Stomach (tissue), 8 donors: ENCODE data around the gene TARP.

ENCODE experiments used
- DNase-seq, 2 donors: peaks; one replicate each; pipeline versions ENCODE4 v3.0.0 to v3.0.0-alpha.2; 2013 to 2019
- H3K27ac ChIP-seq, 5 donors: fragments of 200-600 bp in 4 of 5; sonication (generic) in 4 of 5; one replicate each; pipeline ENCODE4 v1.5.1; 2013 to 2019; ENCODE audit warnings: mild to moderate bottlenecking in 1 of 5, moderate library complexity in 1 of 5
- H3K27me3 ChIP-seq, 3 donors: fragments of 200-600 bp; sonication (generic); one replicate each; pipeline ENCODE4 v1.5.1; 2017 to 2019; ENCODE audit warnings: mixed run types in 1 of 3
- H3K36me3 ChIP-seq, 4 donors: fragments of 200-600 bp; sonication (generic); 1 replicate in 3 of 4; 2 replicates in 1 of 4; pipeline ENCODE4 v1.5.1; 2016 to 2019
- H3K4me1 ChIP-seq, 4 donors: fragments of 200-600 bp; sonication (generic); one replicate each; pipeline ENCODE4 v1.5.1; 2016 to 2019
- H3K4me3 ChIP-seq, 4 donors: fragments of 200-600 bp; sonication (generic) in 3 of 4; one replicate each; pipeline ENCODE4 v1.5.1; 2016 to 2019; ENCODE audit warnings: mild to moderate bottlenecking in 1 of 4
- H3K9me3 ChIP-seq, 4 donors: fragments of 200-600 bp; sonication (generic); one replicate each; pipeline ENCODE4 v1.5.1; 2016 to 2019
- EP300 ChIP-seq: sonication (generic); formaldehyde crosslinking; IDR thresholded peaks from one replicate; pipeline ENCODE4 v1.6.1; 2017; ENCODE audit warnings: antibody characterized with exemption
- POLR2A ChIP-seq, 4 donors: fragments of 450-650 bp; IDR thresholded peaks; one replicate each; pipeline ENCODE4 v1.6.1; 2016; ENCODE audit warnings: antibody characterized with exemption in 4 of 4, control low read depth in 2 of 4, mild to moderate bottlenecking in 1 of 4, moderate library complexity in 1 of 4
- POLR2AphosphoS5 ChIP-seq, 3 donors: sonication (generic); formaldehyde crosslinking; IDR thresholded peaks; one replicate each; pipeline ENCODE4 v1.6.1; 2016; ENCODE audit warnings: antibody characterized with exemption in 3 of 3
- WGBS, 5 donors: extraction: QIAGEN DNeasy Blood & Tissue Kit in 3 of 5; methylation state at CpG; one replicate each; pipeline versions ENCODE4 v1.1.5 to v1.1.7; 2013 to 2018; 5-methylcytosine and 5-hydroxymethylcytosine counted together
- intact Hi-C: fragments of 100-400 bp; cut with DNase I; formaldehyde crosslinking; loops from one replicate; pipeline ENCODE4 v1.15.1; 2023; ENCODE audit warnings: low total_unique reads
- TF ChIP-seq, protein P1 (sequence below), 7 experiments: fragments of 450-650 bp in 4 of 7; fragments of 200-600 bp in 3 of 7; sonication (generic) in 3 of 7; IDR thresholded peaks; one replicate each; pipeline ENCODE4 v1.5.1; 2016 to 2019; ENCODE audit warnings: antibody characterized with exemption in 7 of 7, control low read depth in 2 of 7, mild to moderate bottlenecking in 1 of 7
- donor health status: healthy with polysubstance abuse.
- donor health status: Bipolar disorder and iron deficiency.
- donor health status: healthy.

The TARP gene

GRCh38 chr7:38307640-38308039, 34.2 kb upstream of the TARP start:
- H3K4me1 ChIP-seq, result peaks cover 0 to 17% (median 7%) of the 10 kb centered on the region in 4 donors
- no peak overlapping the region for H3K27ac ChIP-seq
- H3K36me3 ChIP-seq, result no peaks in the 10 kb centered on the region
- TF ChIP-seq POLR2AphosphoS5 (IDR thresholded peaks at IDR 0.05), result no peak
- no peak for TF ChIP-seq POLR2A (IDR thresholded peaks at IDR 0.05)
- TF ChIP-seq EP300, result no peak
- TF ChIP-seq, protein P1, sequence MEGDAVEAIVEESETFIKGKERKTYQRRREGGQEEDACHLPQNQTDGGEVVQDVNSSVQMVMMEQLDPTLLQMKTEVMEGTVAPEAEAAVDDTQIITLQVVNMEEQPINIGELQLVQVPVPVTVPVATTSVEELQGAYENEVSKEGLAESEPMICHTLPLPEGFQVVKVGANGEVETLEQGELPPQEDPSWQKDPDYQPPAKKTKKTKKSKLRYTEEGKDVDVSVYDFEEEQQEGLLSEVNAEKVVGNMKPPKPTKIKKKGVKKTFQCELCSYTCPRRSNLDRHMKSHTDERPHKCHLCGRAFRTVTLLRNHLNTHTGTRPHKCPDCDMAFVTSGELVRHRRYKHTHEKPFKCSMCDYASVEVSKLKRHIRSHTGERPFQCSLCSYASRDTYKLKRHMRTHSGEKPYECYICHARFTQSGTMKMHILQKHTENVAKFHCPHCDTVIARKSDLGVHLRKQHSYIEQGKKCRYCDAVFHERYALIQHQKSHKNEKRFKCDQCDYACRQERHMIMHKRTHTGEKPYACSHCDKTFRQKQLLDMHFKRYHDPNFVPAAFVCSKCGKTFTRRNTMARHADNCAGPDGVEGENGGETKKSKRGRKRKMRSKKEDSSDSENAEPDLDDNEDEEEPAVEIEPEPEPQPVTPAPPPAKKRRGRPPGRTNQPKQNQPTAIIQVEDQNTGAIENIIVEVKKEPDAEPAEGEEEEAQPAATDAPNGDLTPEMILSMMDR (IDR thresholded peaks at IDR 0.05), result no peak
- H3K9me3 ChIP-seq, result no peaks in the 10 kb centered on the region
- 77 to 87% (median 82%) methylated on average over 3 of the region's 3 CpGs for WGBS, 5 donors
- intact Hi-C loops, result no loop called here
- no peak for DNase-seq
- H3K4me3 ChIP-seq, result no peak overlapping the region
- peaks cover 0 to 7% (median 5%) of the 10 kb centered on the region in 3 donors for H3K27me3 ChIP-seq

DNA sequence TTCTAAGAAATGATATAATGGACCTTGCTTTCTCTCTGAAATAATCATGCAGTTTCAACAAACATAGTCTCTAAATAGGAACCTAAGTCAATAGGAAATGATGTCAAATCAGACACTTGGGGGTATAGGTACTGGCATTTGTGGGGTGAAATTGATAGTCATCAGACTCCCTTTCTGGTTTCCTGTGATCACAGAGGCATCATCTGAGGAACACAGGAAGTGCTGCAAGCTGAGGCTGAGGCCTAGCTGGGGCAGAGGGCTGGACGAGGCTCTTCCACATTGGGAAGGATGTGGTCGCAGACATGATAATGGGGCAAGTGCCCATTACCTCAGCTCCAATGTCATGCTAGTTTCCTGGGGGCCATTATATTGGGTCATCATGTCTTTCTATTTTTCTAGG, 33.5 kb upstream of the TARP start:
- H3K27ac ChIP-seq, result no peak overlapping the region
- peaks cover 0 to 11% (median 5%) of the 10 kb centered on the region in 3 donors for H3K27me3 ChIP-seq
- H3K9me3 ChIP-seq, result no peaks in the 10 kb centered on the region
- peaks cover 0 to 17% (median 7%) of the 10 kb centered on the region in 4 donors for H3K4me1 ChIP-seq
- TF ChIP-seq EP300 (no peak), POLR2AphosphoS5 (IDR thresholded peaks at IDR 0.05) (no peak), POLR2A (IDR thresholded peaks at IDR 0.05) (no peak)
- TF ChIP-seq, protein P1 (IDR thresholded peaks at IDR 0.05), result no peak
- intact Hi-C loops, result no loop called here
- no peak overlapping the region for H3K4me3 ChIP-seq
- WGBS, 5 donors, result 79 to 94% (median 88%) methylated on average over 2 of the region's 2 CpGs
- H3K36me3 ChIP-seq, result no peaks in the 10 kb centered on the region
- DNase-seq, result no peak

- Histone ChIP-seq H3K27ac (no peak overlapping the region), H3K27me3 (peaks cover 0 to 8% (median 1%) of the 10 kb centered on the region in 3 donors), H3K4me1 (peaks cover 0 to 11% (median 5%) of the 10 kb centered on the region in 4 donors), H3K36me3 (no peaks in the 10 kb centered on the region), H3K9me3 (no peaks in the 10 kb centered on the region), H3K4me3 (no peak overlapping the region)
- intact Hi-C loops, result no loop called here
- TF ChIP-seq, protein P1 (IDR thresholded peaks at IDR 0.05), result no peak
- TF ChIP-seq POLR2AphosphoS5 (IDR thresholded peaks at IDR 0.05), result no peak
- TF ChIP-seq EP300, result no peak
- no peak for TF ChIP-seq POLR2A (IDR thresholded peaks at IDR 0.05)
- WGBS, 5 donors, result 69 to 84% (median 79%) methylated on average over 3 of the region's 3 CpGs
- no peak for DNase-seq
Observed at GRCh38 chr7:38306171-38306570, 32.7 kb upstream of the TARP start.

DNA sequence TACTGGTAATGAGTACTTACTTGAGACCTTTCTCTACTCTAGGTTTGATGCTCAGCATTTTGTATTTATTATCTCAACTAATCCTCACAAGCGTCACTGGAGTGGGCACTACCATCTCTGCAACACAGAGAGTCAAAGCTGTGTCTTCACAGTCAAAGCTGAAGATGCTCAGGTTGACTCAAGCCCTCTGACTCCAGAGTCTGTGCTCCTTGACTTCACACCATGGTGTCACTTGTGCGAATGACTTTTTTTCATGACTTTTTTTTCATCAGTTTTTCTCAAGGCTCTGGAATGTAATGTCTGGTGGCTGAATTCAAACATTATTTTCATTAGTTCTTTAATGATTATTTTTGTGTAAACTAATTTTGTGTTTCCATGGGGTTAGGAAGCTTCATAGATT, 30.4 kb upstream of the TARP start:
- Histone ChIP-seq H3K9me3 (no peaks in the 10 kb centered on the region), H3K4me3 (no peak overlapping the region), H3K27ac (no peak overlapping the region), H3K27me3 (peaks cover 0 to 7% (median 0%) of the 10 kb centered on the region in 3 donors), H3K4me1 (no peaks in the 10 kb centered on the region), H3K36me3 (no peaks in the 10 kb centered on the region)
- intact Hi-C loops, result no loop called here
- no peak for DNase-seq
- TF ChIP-seq, protein P1 (IDR thresholded peaks at IDR 0.05), result no peak
- TF ChIP-seq POLR2A (IDR thresholded peaks at IDR 0.05) (no peak), POLR2AphosphoS5 (IDR thresholded peaks at IDR 0.05) (no peak), EP300 (no peak)
- WGBS, 5 donors, result 81 to 94% (median 90%) methylated on average over 2 of the region's 2 CpGs
